GM19463 (cell line): ENCODE data around the gene RAB8B.

ENCODE experiments used
- ATAC-seq: cut with Tn5 transposase; IDR thresholded peaks from one replicate; pipeline ENCODE4 v1.9.1; 2021; ENCODE audit warnings: mild to moderate bottlenecking, moderate library complexity; ENCODE audit not compliant: unreplicated experiment

RAB8B gene

GRCh38 chr15:63260791-63261190, 71.4 kb downstream of the RAB8B start:
- ATAC-seq = no peak

DNA sequence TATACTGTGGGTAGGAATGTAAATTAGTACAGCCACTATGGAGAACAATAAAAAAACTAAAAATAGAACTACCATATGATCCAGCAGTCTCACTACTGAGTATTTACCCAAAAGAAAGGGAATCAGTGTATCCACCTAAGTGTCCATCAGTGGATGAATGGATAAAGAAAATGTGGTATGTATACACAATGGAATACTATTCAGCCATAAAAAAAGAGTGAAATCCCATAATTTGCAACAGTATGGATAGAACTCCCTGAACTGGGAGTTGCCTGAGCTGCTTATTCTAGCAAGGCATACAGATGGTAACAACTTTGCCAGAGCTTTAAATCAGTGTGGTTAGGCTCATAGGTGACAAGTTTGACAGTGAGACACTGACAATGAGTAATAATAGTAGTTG, 71.9 kb downstream of the RAB8B start:
- ATAC-seq = no peak

GRCh38 chr15:63263519-63263918, 74.1 kb downstream of the RAB8B start:
- ATAC-seq = no peak

DNA sequence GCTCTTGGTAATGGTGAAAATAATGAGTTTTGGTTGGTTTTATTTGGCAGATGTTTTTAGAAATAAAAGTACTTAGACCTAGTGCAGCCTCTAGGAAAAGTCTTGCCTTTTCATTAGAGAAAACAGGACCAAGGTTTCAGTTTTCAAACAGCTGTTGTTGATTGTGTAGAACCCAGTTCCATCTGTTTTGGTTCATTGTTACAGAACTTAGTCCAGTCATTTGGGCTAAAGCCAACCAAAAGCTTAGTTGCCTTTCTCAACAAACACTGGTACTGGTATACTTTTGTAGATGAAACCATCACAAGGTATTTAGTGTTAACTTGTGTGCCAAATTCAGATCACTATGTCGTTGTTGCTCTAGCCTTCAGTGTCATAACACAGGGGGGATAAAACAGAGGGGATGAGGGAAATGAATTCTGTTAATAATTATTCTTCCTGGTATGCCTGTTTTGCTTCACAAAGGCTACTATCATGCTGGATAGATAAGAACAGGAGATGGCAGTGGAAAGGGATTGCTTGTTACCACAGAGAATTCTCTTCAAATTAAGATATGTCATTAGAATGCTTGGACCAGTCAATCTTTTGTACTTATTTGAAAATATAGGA, 75.4 kb downstream of the RAB8B start:
- no peak for ATAC-seq

GRCh38 chr15:63274427-63274826, 85.0 kb downstream of the RAB8B start:
- ATAC-seq = no peak

DNA sequence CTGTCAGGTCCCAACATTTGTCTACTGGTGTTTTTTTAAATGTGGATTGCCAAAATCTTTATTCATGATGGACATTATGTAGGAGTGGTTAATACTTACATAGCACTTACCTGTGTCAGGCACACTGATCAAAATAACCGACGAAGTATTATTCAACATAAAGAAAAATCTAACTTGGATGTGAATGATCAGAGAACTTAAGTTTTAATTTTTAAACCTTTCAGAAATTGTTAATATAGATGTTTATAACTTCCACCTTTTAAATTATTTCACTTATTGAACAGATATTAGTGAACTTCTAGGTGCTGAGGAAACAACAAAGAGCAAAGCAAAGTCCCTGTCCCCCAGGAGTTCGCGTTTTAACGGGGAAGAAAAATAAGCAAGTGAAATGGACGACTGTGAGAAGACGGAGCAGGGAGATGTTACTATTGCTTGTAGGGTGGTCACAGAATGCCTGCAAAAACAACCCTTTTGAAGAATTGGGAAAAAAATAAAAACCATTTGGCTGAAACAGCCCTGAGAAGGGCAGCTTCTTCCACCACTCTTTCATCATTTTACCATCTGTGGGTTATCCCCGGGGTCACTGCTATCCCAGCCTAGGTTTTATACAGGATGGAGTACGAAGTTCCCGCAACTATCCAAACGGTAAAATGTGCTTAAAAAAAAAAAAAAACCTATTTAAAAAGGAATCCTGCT, 87.1 kb downstream of the RAB8B start:
- ATAC-seq = no peak

- ATAC-seq = peak; percentile 89
Measured at GRCh38 chr15:63277038-63277892, 87.9 kb downstream of the RAB8B start, which contains the start of gene APH1B. APH1B (plus strand) TSS chr15:63277605; CDS start chr15:63277624, 19 bp downstream.

DNA sequence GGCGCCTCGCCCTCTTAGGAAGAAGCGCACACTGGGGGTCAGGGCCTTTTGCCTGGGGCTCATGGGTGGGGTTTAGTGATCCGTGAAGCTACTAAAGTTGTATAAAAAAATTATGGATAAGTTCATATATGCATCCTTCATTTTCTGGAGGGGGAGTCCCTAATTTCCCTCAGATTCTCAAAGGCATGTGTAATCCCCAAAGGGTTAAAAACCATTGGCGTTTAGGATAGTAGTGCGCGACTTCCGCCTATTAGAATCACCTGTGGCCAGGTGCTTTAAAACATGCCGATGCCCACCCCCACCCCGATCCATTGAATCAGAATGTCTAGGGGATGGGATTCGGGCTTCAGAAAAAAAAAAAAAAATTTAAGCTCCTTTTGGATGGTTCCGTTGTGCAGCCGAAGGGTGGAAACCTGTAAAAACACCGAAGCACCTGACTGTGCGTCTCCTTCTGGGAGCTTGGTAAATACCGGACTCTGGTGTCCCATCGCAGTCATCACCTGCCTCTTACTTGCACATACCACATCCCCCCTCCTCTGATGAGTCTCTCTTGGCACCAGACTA, 88.6 kb downstream of the RAB8B start:
- no peak for ATAC-seq

DNA sequence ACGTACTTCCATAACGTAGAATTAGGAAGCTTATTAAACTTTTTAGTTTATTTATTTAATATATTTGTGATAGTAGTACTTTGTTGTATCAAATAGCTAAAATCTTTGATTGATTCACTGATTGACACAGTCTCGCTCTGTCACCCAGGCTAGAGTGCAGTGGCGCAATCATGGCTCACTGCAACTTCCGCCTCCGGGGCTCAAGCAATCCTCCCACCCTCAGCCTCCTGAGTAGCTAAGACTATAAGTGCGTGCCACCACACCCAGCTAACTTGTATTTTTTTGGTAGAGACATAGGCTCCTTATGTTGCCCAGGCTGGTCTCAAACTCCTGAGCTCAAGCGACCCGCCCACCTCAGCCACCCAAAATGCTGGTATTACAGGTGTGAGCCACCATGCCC, 93.7 kb downstream of the RAB8B start:
- no peak for ATAC-seq

- ATAC-seq = no peak
Measured at GRCh38 chr15:63284335-63284734, 94.9 kb downstream of the RAB8B start.

DNA sequence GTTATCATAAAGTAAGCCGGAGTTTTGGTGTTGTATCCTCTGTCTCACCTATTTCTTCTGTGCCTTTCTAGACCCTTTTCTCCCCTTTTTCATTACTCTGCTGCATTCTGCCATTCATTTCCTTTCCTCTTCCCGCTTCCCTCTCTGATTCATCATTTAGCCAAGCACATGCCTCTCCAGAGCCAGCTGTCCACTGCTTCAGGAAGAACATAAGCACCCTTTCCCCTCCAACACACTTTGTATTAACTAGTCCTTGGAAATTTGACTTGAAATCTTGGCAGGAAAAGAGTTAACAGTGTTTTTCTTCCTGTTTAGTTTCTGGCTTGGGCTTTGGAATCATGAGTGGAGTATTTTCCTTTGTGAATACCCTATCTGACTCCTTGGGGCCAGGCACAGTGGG, 97.7 kb downstream of the RAB8B start:
- no peak for ATAC-seq

DNA sequence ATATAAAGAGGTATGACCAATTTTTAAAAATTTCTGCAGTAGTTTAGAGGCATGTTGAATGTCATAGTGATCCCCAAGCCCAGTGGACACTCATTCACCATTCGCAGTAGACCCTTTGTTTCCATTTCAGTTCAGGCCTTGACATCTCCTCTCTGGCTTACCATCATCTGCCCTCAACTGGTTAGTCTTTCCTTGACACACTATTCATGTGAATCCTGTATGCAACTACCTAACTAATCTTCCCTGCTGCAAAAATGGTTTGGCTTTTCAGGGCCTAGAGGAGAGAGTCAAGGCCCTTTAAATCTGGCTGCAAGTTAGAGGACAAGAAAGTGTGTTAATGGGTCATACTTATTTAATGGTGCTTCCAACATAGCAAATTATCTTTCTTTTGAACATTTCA, 98.9 kb downstream of the RAB8B start:
- no peak for ATAC-seq

- ATAC-seq = no peak
Measured at GRCh38 chr15:63288778-63289378, 99.5 kb downstream of the RAB8B start.

GRCh38 chr15:63291507-63291906, 102.1 kb downstream of the RAB8B start:
- no peak for ATAC-seq

DNA sequence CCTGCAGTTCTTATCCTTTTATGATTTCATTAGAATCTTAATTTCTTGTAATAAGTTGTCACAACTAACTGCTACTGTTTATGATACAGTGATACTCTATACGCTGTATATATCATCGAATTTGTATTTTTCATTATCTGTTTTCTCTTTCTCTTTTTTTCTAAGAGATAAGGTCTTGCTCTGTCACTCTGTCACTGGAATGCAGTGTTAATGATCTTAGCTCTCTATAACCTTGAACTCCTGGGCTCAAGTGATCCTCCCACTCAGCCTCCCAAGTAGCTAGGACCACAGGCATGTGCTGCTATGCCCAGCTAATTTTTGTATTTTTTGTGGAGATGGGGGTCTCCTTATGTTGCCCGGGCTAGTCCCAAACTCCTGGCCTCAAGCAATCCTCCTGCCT, 102.8 kb downstream of the RAB8B start:
- ATAC-seq = no peak

GRCh38 chr15:63292771-63293170, 103.4 kb downstream of the RAB8B start:
- no peak for ATAC-seq

- no peak for ATAC-seq
Measured at GRCh38 chr15:63294359-63294758, 105.0 kb downstream of the RAB8B start.

DNA sequence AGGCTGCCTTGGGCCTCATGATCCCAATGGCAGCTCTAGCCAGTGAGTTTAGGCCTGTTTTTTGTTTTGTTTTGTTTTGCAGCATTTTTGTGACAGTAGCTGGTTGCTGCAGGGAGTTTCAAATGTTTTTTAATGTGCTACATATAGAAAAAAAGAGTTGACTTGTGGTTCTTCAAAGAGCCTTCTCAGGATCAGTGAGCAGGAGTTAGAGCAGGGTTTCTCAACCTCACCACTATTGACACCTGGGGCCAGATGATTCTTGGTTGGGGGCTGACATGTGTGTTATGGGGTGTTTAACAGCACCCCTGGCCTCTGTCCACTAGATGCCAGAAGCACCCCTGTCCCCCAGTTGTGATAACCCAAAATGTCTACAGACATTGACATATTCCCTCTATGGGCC, 105.9 kb downstream of the RAB8B start:
- no peak for ATAC-seq

- ATAC-seq = no peak
Measured at GRCh38 chr15:63296195-63296594, 106.8 kb downstream of the RAB8B start.

DNA sequence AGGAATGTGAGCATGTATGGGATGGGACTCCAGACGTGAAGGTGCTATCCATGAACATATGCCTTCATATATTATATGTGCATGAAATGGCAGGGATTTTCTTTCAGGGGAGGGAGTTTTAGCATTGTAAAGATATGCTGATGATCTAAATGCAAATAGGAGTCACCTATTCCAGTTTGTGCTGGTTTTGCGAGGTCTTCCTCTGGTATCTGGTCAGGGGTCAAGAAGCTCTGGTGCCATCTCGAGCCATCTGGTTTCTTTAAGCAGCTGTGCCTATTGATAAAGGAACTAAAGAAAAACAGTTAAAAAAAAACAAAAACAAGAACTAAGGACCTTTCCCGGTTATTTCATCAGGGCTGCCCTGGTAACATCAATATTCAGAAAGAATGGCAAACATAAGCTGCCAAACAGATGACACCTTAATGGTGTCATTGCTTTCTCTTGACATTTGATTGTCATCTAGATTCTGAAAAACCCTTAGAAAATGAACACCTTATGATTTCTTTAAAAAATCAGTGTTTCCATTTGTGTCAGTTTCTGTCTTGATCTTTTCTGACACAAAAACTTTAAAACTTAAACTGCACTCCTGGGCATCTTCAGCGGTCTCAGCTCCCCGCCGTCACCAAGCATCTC, 110.7 kb downstream of the RAB8B start:
- no peak for ATAC-seq

- ATAC-seq = no peak
Measured at GRCh38 chr15:63301088-63301487, 111.7 kb downstream of the RAB8B start.
